KBM-7 (cell line): ENCODE data around the gene TRMT10B.
"Not testable (repeated sequence)": the region's sequence is repeated elsewhere in the genome, so short reads cannot be mapped to it uniquely, and the experiment has no call there.

ENCODE experiments used
- DNase-seq: peaks from one replicate; pipeline ENCODE4 v3.0.0-alpha.2; 2015
- in situ Hi-C: fragments of 300-500 bp; cut with MboI; formaldehyde crosslinking; loops from 2 replicates; pipeline ENCODE4 v1.14.3; 2020; ENCODE audit warnings: low sequenced_read_pairs, low pct_unique_long_range_greater_than_20kb, mixed read lengths

The TRMT10B gene

GRCh38 chr9:37746448-37747270 lies 6.9 kb upstream of the TRMT10B start:
- in situ Hi-C loops = loop anchor here (25.0 kb wide), 2 partner anchors 341 to 641 kb away; partner anchors contain the start of gene ALDH1B1
- no peak for DNase-seq

DNA sequence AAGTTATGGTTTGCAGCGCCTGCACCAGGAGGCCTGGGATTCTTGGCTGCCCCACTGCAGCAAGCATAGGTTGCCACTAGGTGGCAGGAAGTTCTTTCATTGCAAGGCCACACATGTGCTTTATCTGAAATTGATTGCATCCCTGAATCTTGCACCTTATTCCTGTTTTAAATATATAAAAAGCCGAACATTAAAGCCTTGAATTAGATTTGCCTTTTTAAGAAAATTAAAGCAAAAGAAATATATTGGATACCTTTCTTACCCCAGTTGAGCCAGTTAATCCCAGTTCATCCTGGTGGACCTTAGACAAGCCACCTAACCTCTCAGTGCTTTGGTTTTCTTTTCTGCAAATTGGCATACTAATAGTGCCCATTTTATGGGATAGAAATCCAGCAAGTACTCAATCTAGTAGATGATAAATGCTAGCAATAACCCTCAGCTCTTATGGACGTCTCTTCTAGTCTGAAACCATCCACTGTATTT lies 6.3 kb upstream of the TRMT10B start:
- DNase-seq = peak; percentile 68
- in situ Hi-C loops = loop anchor here (25.0 kb wide), 2 partner anchors 340 to 640 kb away; partner anchors contain the start of gene ALDH1B1

GRCh38 chr9:37749129-37749528 lies 4.5 kb upstream of the TRMT10B start:
- DNase-seq = no peak
- in situ Hi-C loops = loop anchor here (25.0 kb wide), 2 partner anchors 338 to 638 kb away; partner anchors contain the start of gene ALDH1B1

DNA sequence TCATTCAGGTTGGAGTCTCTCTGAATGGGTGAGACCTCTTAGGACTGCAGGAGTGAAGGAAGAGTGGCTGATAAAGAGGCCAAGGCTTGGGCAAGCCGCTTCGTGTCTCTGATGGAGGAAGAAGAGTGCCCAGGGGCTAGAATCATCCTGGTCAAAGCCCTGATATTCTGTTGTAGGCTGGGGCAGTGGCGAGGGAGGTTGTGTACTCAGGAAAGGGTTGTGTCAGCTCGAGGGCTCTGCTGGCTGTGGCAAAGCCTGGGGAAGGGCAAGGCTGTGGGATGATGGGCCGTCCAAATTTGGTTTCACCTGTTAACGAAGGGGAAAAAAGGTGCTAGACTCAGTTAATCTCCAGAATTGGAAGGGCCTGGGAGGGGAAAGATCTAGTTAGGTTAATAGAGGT lies 2.4 kb upstream of the TRMT10B start:
- in situ Hi-C loops = no loop called here
- DNase-seq = no peak

GRCh38 chr9:37751704-37752103 lies 1.9 kb upstream of the TRMT10B start:
- in situ Hi-C loops, DNase-seq: not testable (repeated sequence)

GRCh38 chr9:37752112-37752511 lies 1.5 kb upstream of the TRMT10B start:
- in situ Hi-C loops, DNase-seq: not testable (repeated sequence)

GRCh38 chr9:37752642-37753488 lies 740 bp upstream of the TRMT10B start:
- in situ Hi-C loops = no loop called here
- no peak for DNase-seq

DNA sequence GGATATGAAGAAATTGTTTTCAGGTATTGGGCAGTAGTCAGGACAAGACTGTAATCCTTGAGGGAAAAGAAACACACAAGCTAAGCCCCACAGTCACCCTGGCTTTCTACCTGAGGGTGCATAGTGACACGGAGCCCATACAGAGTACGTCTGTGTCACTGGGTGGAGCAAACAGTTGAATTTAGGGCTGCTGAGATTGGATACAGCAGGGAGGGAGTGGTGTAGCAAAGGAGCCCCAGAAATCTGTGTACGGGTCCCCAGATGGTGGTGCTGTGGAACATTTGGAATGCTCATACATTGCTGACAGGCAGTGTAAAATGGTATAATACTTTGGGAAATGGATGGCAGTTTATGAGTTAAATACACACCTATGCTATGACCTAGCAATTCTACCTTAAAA lies 5.1 kb downstream of the TRMT10B start:
- in situ Hi-C loops = no loop called here
- no peak for DNase-seq

DNA sequence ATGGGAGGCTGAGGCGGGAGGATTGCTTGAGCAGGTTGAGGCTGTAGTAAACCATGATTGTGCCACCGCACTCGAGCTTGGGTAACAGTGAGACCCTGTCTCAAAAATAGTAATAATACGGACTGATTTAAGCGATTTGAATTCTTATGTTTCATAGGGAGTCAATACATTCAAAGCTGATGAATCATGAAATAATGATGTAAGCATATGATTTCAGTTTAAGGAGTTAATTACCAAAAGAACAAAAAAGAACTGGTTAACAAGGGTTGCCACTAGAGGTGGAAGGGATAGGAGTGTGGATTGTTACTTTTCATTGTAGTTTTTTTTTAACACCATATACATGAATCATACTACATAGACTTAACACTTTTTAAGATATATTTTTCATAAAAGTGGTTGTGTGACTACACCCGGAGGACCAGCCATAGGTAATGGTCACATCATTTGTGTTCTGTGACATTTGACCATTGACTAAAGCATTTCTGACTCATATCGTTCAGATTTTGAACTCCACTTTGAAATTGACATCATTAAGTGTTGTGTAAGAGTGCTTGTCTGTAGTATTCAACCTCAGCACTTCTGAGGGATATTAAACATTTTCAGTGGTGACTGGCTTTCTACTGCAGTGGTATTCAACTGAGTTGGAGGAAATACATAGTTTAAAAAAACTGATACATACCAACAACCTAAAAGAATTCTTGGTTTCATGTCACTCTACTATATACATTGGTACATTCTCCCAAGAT lies 7.0 kb downstream of the TRMT10B start:
- in situ Hi-C loops = no loop called here

DNA sequence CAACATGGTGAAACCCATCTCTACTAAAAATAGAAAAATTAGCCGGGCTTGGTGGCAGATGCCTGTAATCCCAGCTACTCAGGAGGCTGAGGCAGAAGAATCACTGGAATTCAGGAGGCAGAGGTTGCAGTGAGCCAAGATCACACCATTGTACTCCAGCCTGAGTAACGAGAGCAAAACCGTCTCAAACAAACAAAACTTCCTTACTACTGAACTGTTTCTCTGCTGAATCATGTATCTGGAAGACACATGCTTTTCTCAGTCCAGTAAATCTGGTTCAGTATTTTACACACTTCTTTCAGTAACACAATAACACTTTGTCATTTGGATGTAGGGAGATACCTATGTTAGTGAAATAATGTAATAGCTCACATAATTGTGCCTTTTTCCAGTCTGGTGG lies 7.9 kb downstream of the TRMT10B start:
- in situ Hi-C loops = no loop called here
- DNase-seq = no peak

More for the DNA sequence above, 7.0 kb downstream of the TRMT10B start:
- no peak for DNase-seq

DNA sequence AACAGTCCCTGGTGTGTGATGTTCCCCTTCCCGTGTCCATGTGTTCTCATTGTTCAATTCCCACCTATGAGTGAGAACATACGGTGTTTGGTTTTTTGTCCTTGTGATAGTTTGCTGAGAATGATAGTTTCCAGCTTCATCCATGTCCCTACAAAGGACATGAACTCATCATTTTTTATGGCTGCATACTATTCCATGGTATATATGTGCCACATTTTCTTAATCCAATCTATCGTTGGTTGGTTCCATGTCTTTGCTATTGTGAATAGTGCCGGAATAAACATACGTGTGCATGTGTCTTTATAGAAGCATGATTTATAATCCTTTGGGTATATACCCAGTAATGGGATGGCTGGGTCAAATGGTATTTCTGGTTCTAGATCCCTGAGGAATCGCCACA lies 11.7 kb downstream of the TRMT10B start:
- DNase-seq, in situ Hi-C loops: not testable (repeated sequence)

- in situ Hi-C loops = no loop called here
- DNase-seq = no peak
These were observed 15.7 kb downstream of the TRMT10B start for GRCh38 chr9:37769306-37769705.

DNA sequence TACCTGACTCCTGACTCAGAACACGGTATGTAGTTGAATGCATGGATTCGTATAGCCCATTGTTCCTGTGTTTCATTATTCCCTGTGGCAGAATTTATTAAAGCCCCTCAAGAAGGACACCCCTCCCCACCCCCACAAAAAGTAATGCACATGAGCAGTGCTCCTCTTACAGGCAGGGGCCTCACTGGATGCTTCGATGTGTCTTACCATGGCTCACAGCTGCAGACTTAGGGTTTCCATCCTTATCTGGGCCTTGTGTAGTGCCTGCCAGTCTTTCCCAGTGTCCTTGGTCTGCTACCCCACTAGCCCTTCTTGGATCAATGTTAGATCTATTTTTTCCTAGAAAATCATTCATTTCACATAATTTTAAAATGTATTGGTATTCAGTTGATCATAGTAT lies 16.4 kb downstream of the TRMT10B start:
- in situ Hi-C loops = no loop called here
- no peak for DNase-seq

GRCh38 chr9:37775216-37775919 lies 21.8 kb downstream of the TRMT10B start:
- no peak for DNase-seq
- in situ Hi-C loops = no loop called here

GRCh38 chr9:37776328-37776727 lies 22.7 kb downstream of the TRMT10B start:
- no peak for DNase-seq
- in situ Hi-C loops = no loop called here

- no peak for DNase-seq
- in situ Hi-C loops = no loop called here
These were observed 24.9 kb downstream of the TRMT10B start for GRCh38 chr9:37778534-37778933.

DNA sequence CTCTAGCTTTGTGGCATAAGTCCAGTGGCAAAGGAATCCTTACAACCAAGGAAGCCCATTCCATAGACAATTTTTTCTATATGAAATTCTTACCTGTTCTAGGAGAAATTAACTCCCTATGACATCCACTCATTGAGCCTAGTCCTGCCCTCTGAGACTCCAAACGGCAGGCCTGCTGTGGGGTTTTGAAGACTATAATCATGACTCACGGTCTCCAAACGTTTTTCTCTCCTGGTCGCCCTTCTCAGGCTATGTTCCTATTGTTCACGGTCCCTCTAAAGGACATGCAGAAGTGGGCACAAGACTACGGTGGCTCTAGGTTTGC lies 30.6 kb downstream of the TRMT10B start:
- DNase-seq = no peak
- in situ Hi-C loops = no loop called here

DNA sequence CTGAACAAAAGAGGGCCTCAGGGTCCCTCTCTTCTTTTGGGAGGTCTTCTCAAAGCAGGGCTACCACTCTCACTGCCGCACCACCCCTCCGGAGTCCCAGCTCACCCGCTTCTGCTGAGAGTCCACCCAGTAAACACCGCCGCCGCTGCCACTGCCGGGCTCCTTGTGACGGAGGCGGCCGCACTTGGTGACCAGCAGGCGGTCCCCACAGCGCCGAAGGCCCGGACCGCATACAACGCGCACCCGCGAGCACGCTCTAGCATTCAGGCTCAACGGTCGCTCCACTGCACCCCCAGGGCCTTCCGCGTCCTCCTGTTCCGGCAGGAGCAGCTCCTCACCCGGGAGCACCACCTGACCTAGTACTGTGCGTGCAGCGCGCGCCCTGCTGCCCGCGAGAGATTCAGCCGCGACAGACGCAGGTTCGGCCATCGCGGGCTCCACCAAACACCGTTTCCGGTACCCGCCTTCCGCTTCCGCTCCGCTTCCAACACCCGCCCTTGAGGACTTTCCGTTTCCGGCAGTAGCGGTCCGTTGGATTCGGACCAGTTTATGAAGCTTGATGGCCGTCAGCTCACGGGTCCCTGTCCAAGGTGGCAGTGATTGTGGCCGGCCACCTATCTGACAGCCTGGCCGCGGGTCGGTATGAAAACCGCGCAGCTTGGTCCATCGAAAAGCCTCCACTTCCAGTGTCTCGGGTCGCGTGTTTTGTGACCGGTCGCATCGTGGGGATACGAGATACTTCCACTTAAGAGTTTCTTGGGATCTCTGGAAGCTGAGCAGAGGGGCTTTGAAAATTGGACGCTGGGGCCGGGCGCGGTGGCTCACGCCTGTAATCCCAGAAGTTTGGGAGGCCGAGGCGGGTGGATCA lies 31.2 kb downstream of the TRMT10B start, which contains the start of gene EXOSC3:
Gene EXOSC3 (minus strand): TSS at position 449 of the 868 bp plus-strand sequence. CDS start 20 bp downstream, at position 429.
- peak; percentile 93 for DNase-seq
- in situ Hi-C loops = no loop called here
